NCI-H524 treated with DMSO at 0.1 percent for 48 hours (cell line): Measurements from ENCODE around the gene KRTAP2-2.
"Not testable (repeated sequence)": the region's sequence is repeated elsewhere in the genome, so short reads cannot be mapped to it uniquely, and the experiment has no call there.

Source experiments
- DNase-seq: peaks from one replicate; lab custom pipeline; 2025; lab: John Stamatoyannopoulos, UW

KRTAP2-2 gene, protein sequence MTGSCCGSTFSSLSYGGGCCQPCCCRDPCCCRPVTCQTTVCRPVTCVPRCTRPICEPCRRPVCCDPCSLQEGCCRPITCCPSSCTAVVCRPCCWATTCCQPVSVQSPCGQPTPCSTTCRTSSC

GRCh38 chr17:41055130-41055529, at the start of gene KRTAP2-2:
Gene KRTAP2-2, minus strand, starts transcription at chr17:41055230. Its CDS starts 19 bp downstream, at chr17:41055211.
- DNase-seq = not testable (repeated sequence)

- not testable (repeated sequence) for DNase-seq
These were observed 49.5 kb upstream of the KRTAP2-2 start for GRCh38 chr17:41104386-41105038.

DNA sequence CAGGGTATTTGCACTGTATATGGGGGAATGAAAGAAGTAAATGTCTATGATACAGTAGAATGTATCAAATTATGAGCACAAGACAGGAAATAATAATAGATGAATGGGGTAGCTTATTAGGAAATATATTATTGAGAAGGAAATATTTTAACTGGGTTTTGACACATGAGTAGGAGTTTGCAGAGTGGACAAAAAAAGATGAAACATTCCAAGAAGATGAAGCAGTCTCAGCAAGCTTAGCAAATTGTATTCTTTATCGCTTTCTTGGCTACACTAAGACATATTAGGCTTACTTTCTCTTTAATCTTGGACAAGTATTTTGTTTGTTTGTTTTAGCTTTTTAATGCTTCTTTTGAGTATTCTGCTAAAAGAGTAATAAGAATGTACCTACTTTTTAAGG, 48.9 kb upstream of the KRTAP2-2 start:
- DNase-seq = no peak

DNA sequence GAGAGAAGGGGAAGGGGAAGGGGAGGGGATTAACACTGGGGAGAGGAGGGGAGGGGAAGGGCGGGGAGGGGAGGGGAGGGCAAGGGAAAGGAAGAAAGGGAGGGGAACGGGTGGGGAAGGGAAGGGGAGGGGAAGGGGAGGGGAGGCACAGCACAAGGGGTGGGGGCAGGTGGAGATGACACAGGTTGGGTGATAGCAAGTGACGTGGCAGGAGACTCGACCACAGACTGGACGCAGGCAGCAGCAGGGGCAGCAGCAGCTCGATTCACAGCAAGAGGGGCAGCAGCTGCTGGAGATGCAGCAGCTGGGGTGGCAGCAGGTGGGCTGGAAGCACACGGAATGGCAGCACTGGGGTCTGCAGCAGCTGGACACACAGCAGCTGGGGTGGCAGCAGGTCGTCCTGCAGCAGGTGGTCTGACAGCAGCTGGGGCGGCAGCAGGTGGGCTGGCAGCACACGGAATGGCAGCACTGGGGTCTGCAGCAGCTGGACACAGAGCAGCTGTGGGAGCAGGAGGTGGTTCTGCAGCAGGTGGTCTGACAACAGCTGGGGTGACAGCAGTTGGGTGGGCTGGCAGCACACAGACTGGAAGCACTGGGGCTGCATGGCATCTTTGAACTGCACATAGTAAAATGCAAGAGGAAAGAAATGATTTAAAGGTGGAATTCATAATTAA, 46.7 kb upstream of the KRTAP2-2 start, which contains the start of gene KRTAP4-16:
Gene KRTAP4-16, minus strand, starts transcription at position 624 of the 674 bp plus-strand sequence. Its CDS starts 0 bp downstream, at position 624.
- no peak for DNase-seq

GRCh38 chr17:41099682-41100480, 44.9 kb upstream of the KRTAP2-2 start:
- DNase-seq = not testable (repeated sequence)

- no peak for DNase-seq
These were observed 43.5 kb upstream of the KRTAP2-2 start for GRCh38 chr17:41098481-41098880.

GRCh38 chr17:41098042-41098441, 43.0 kb upstream of the KRTAP2-2 start, which contains the start of gene KRTAP4-8:
Gene KRTAP4-8, minus strand, starts transcription at chr17:41098142. Its CDS starts 58 bp downstream, at chr17:41098084.
- DNase-seq = no peak

DNA sequence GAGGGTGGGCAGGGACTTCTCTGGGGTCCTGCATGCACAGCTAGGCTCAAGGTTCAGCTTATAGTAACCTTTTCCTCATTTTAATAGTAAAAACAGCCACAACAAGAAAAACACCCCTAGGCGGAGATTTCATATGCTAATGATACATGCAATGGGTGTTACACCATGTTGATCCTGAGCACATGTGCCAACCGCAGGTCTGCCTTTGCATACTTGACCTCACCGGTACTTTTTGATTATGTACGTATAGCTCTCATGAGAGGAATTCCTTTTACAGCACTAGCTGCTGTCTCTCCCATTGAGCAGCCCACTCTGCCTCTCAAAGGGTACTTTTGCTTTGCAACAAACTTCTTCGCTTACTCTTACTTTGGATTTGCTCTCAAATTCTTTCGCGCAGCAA, 41.0 kb upstream of the KRTAP2-2 start:
- no peak for DNase-seq

GRCh38 chr17:41088760-41089352, 33.8 kb upstream of the KRTAP2-2 start:
- DNase-seq = not testable (repeated sequence)

DNA sequence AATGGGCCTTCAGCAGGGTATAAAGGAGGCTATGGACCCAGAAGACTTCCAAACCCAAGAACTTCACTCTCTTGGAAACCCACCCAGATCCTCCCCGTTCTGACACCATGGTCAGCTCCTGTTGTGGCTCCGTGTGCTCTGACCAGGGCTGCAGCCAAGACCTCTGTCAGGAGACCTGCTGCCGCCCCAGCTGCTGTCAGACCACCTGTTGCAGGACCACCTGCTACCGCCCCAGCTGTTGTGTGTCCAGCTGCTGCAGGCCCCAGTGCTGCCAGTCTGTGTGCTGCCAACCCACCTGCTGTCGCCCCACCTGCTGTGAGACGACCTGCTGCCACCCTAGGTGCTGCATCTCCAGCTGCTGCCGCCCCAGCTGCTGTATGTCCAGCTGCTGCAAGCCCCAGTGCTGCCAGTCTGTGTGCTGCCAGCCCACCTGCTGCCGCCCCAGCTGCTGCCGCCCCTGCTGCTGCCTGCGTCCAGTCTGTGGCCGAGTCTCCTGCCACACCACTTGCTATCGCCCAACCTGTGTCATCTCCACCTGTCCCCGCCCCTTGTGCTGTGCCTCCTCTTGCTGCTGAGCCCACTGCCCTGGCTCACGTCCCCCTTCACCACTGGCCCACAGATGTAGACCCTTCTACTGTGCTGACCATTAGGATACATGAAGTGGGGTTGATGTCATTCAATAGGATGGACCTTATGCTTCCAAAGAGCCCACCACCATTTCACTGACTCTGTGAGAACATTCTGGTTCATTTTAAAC, 29.2 kb upstream of the KRTAP2-2 start, which contains the start of gene KRTAP4-7:
Gene KRTAP4-7, plus strand, starts transcription at position 51 of the 757 bp plus-strand sequence. Its CDS starts 57 bp downstream, at position 108.
- not testable (repeated sequence) for DNase-seq

DNA sequence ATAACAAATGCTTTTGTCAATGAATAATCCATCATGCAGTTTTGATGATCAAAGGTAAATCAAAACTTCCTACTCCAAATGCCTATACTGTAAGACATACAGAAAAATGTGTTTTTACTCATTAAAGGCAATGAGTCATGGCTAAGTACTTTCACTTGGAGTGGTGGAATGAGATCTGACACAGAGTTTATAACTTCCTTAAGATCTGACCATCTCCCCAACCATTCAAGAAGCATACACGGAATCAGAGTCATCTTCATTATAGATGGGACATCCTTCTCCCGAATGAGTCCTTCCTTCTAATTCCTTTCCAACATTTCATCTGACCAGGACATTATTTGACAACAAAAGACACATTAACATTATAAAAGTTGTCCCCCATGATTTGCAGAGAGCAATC, 28.4 kb upstream of the KRTAP2-2 start:
- DNase-seq = not testable (repeated sequence)

GRCh38 chr17:41082626-41083025, 27.6 kb upstream of the KRTAP2-2 start:
- DNase-seq = no peak

GRCh38 chr17:41076788-41077187, 21.8 kb upstream of the KRTAP2-2 start:
- DNase-seq = no peak

DNA sequence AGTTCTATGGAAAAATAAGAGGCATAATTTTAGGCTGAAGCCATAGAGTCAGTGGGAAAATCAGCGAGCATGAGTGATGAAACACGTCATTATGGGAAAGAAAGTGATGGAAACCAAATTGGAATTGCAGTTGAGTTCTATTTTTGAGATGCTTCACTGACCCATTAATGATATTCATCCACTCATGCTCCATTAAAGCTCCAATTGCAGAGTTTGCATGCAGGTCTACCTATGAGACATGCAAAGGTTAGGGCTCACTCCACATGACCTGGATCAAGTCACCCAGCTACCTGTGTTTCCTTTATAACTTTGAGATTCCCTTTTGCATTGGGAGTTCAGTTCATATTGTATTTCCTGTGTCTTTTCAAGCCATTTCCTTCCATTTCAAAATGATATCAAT, 18.6 kb upstream of the KRTAP2-2 start:
- DNase-seq = no peak

DNA sequence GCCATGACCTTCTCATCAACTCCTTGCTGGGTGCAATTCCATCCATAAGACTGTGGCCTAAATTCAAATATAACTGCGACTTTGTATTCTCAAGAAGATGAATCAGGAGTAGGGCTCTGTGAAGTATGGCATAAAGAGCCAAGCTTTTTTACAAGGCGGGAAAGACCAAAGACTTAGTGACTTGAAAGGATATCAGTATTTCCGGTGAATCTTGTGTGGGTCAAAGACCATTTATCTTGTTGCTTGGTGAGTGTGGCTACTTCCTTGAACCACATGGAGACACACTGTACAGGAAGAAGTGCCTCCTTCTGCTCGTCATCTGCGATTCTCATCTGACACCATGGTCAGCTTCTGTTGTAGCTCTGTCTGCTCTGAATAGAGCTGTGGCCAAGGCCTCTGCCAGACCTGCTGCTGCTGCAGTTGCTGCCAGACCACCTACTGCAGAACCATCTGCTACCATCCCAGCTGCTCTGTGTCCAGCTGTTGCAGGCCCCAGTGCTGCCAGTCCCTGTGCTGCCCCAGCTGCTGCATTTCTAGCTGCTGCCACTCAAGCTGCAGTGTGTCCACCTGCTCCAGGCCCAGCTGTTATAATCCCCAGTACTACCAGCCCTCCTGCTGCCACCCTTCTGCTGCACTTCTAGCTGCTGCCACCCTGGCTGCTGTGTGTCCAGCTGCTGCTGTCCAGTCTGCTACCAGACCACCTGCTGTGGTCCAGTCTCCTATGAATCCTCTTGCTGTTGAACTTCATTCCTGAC, 16.8 kb upstream of the KRTAP2-2 start:
- DNase-seq = no peak

DNA sequence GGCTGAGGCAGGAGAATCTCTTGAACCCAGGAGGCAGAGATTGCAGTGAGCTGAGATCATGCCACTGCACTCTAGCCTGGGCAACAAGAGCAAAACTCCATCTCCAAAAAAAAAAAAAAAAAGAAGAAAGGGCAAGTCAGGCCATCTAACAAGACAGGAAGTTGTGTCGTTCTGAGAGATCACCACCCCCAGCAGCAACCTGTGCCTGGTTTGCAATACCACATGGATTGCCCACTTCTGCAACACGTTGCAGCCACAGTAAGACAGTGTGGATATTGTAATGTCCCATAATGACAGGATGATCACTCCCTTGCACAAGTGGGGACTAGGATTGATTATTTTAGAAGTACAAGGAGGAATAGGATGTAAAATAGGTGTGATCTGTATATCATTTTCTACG, 14.0 kb upstream of the KRTAP2-2 start:
- DNase-seq = no peak

DNA sequence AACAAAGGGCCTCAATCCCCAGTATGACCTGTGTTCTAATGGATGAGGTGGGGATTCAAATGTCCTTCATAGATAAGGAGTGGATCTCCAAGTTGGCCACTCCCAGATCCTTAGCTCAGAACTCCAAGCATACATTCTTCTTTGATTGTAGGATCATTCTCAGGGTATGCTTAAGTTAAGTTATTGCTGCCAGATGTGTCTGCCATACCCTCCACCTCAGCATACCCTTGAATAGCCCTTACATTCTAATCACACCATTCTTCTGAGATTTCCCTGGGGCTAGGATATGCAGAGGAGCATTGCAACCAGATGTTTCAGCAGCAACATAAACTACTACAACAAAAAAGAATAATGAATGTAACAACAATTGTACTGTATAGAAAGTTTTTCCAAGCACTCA, 12.3 kb upstream of the KRTAP2-2 start:
- DNase-seq = no peak

DNA sequence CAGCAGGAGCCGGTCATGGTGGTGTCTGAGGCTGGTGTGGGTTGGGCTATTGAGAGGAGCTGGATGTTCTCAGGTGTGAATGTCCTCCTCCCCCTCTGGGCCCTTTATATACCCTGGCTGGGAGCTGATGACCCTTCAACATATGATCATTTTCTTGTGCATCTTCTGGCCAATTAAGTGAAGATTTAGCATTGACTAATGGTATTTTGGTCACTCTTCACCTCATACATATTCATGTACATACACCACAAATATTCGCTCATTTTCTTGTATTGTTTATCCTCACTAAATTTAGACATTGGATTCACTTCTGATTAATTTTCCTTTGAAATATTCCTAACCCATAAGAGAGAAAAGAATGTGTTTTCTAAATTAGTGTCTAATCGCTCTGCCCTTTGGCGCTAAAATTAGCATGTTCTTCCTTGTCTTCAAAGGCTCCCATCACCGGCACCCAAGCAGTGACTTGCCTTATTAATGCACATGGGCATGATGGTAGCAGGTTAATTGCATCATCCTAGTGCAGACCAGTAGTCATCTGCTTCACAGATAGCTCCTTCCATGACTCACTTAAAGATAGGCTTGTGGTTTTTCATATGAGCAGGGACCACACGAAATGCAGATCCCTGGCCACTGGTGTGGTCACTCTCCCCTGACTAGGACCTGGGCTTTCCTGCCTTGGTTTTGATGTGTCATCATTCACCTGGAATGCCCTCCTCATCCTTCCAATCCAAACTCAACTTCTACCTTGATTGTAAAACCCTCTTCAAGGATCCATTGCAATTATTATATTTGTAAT, 11.0 kb upstream of the KRTAP2-2 start, which contains the start of gene KRTAP2-4:
Gene KRTAP2-4, minus strand, starts transcription at position 51 of the 796 bp plus-strand sequence. Its CDS starts 34 bp downstream, at position 17.
- no peak for DNase-seq

- DNase-seq = not testable (repeated sequence)
These were observed 10.1 kb upstream of the KRTAP2-2 start for GRCh38 chr17:41065016-41065689.
